ENCODE results near the gene ATIC. TPM values are rescaled to one million over a fixed set of nuclear protein-coding genes. Genes with fewer than 3 reads are reported as not detected.
A peak's percentile ranks its signal among the peaks of the same experiment; 100 is the strongest.

ATIC gene
- total RNA-seq, 1 donor from 2014 or later, result 77.7 TPM

- Mint-ChIP-seq H3K4me3 (ENCODE audit: unreplicated experiment) (peak overlapping the region; percentile 31), H3K27me3 (ENCODE audit: low read depth) (no peaks in the 10 kb centered on the region), H3K4me1 (ENCODE audit: low read depth) (peaks cover 93% of the 10 kb centered on the region), H3K9me3 (ENCODE audit: low read depth) (no peaks in the 10 kb centered on the region), H3K27ac (ENCODE audit: unreplicated experiment) (peak overlapping the region; percentile 96), H3K36me3 (ENCODE audit: low read depth) (peaks cover 89% of the 10 kb centered on the region)
- DNase-seq (ENCODE audit: low spot score), result no peak
- no peak for TF ChIP-seq CTCF (IDR thresholded peaks at IDR 0.05)
These were observed 68.1 kb downstream of the ATIC start for GRCh38 chr2:215379948-215380347.

DNA sequence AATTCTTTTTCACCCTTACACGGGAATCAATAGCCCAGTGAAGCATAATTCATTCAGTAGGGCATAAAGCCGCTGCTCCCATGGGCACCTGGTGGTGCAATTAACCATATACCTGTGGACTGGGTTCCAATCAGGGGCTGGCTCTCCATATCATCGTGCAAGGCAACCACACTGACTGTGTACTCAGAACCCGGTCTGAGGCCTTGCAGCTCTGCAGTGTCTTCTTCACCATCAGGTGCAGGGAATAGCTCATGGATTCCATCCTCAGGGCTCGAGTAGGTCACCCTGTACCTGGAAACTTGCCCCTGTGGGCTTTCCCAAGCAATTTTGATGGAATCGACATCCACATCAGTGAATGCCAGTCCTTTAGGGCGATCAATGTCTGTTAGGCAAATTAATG lies 68.8 kb downstream of the ATIC start:
- TF ChIP-seq CTCF (IDR thresholded peaks at IDR 0.05), result no peak
- no peak for DNase-seq (ENCODE audit: low spot score)
- Mint-ChIP-seq H3K36me3 (ENCODE audit: low read depth) (peaks cover 87% of the 10 kb centered on the region), H3K9me3 (ENCODE audit: low read depth) (no peaks in the 10 kb centered on the region), H3K27ac (ENCODE audit: unreplicated experiment) (peak overlapping the region; percentile 96), H3K27me3 (ENCODE audit: low read depth) (no peaks in the 10 kb centered on the region), H3K4me1 (ENCODE audit: low read depth) (peaks cover 85% of the 10 kb centered on the region), H3K4me3 (ENCODE audit: unreplicated experiment) (no peak overlapping the region)

- Mint-ChIP-seq H3K4me3 (ENCODE audit: unreplicated experiment) (peak overlapping the region; percentile 28), H3K27ac (ENCODE audit: unreplicated experiment) (peak overlapping the region; percentile 86), H3K27me3 (ENCODE audit: low read depth) (no peaks in the 10 kb centered on the region), H3K36me3 (ENCODE audit: low read depth) (peaks cover 87% of the 10 kb centered on the region), H3K9me3 (ENCODE audit: low read depth) (no peaks in the 10 kb centered on the region), H3K4me1 (ENCODE audit: low read depth) (peaks cover 82% of the 10 kb centered on the region)
- TF ChIP-seq CTCF (IDR thresholded peaks at IDR 0.05), result no peak
- no peak for DNase-seq (ENCODE audit: low spot score)
These were observed 70.2 kb downstream of the ATIC start for GRCh38 chr2:215382011-215382410.

DNA sequence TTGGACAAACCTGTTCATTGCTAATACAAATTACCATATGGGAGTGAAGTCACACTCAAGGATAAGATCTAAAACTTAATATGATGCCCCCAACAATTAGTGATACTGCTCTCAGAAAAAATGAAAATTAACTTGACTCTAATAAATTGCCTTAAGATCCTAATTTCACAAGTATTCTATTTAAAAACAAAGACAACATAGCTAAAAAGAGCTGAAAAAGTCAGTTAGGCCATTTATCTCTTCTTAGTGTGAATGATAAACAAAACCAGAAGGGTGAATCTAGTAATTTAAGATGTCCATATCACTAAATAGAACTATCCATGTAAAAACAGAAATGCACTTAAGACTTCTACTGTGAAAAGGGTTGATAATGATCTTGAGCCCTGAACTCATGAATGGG lies 70.6 kb downstream of the ATIC start:
- H3K4me3 Mint-ChIP-seq (ENCODE audit: unreplicated experiment), result peak overlapping the region; percentile 8
- H3K27me3 Mint-ChIP-seq (ENCODE audit: low read depth), result no peaks in the 10 kb centered on the region
- peak overlapping the region; percentile 86 for H3K27ac Mint-ChIP-seq (ENCODE audit: unreplicated experiment)
- no peak for TF ChIP-seq CTCF (IDR thresholded peaks at IDR 0.05)
- no peak for DNase-seq (ENCODE audit: low spot score)
- peaks cover 80% of the 10 kb centered on the region for H3K4me1 Mint-ChIP-seq (ENCODE audit: low read depth)
- peaks cover 85% of the 10 kb centered on the region for H3K36me3 Mint-ChIP-seq (ENCODE audit: low read depth)
- no peaks in the 10 kb centered on the region for H3K9me3 Mint-ChIP-seq (ENCODE audit: low read depth)

- Mint-ChIP-seq H3K27ac (ENCODE audit: unreplicated experiment) (peak overlapping the region; percentile 86), H3K4me3 (ENCODE audit: unreplicated experiment) (peak overlapping the region; percentile 9), H3K4me1 (ENCODE audit: low read depth) (peaks cover 76% of the 10 kb centered on the region), H3K27me3 (ENCODE audit: low read depth) (no peaks in the 10 kb centered on the region), H3K36me3 (ENCODE audit: low read depth) (peaks cover 84% of the 10 kb centered on the region), H3K9me3 (ENCODE audit: low read depth) (no peaks in the 10 kb centered on the region)
- TF ChIP-seq CTCF (IDR thresholded peaks at IDR 0.05), result no peak
- no peak for DNase-seq (ENCODE audit: low spot score)
These were observed 71.9 kb downstream of the ATIC start for GRCh38 chr2:215383652-215384279.
